Stimulated activated CD8-positive, alpha-beta memory T cell treated with anti-CD3 and anti-CD28 coated beads, Interleukin-7, amount 100 ng/mL, for 1 hour (primary cell): ENCODE data around the gene KLHL11.

Experiments
- DNase-seq, 2 donors: peaks; one replicate each; pipeline ENCODE4 v3.0.0-alpha.2; 2020; ENCODE audit warnings: low read depth in 2 of 2

Gene KLHL11, protein sequence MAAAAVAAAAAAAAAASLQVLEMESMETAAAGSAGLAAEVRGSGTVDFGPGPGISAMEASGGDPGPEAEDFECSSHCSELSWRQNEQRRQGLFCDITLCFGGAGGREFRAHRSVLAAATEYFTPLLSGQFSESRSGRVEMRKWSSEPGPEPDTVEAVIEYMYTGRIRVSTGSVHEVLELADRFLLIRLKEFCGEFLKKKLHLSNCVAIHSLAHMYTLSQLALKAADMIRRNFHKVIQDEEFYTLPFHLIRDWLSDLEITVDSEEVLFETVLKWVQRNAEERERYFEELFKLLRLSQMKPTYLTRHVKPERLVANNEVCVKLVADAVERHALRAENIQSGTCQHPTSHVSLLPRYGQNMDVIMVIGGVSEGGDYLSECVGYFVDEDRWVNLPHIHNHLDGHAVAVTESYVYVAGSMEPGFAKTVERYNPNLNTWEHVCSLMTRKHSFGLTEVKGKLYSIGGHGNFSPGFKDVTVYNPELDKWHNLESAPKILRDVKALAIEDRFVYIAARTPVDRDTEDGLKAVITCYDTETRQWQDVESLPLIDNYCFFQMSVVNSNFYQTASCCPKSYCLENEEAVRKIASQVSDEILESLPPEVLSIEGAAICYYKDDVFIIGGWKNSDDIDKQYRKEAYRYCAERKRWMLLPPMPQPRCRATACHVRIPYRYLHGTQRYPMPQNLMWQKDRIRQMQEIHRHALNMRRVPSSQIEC

GRCh38 chr17:41864836-41865595 lies at the start of gene KLHL11:
KLHL11 (minus strand) TSS chr17:41865423; CDS start chr17:41865370, 53 bp downstream.
- DNase-seq: peak; percentile 72 to 75

GRCh38 chr17:41915020-41915419 lies 49.8 kb upstream of the KLHL11 start:
- no peak for DNase-seq

DNA sequence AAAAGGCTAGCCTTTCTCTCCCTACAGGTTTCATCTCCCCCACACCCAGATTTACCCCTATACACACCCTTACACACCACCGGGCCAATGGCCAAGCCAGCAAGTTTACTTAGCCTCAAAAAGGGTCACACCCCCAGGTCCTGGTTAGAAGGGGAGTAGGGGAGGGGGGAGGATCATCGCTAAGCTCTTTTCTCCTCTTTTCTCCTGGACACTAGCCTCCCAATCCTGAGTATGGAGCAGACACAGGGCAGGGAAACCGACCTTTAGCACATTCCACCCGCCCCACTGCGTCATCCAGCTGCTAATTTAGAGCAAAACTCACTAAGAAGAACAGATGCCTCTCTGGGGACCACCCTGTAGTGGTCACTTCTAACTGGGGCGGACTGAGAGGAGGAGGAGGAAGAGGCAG lies 49.1 kb upstream of the KLHL11 start:
- no peak for DNase-seq

GRCh38 chr17:41913798-41914197 lies 48.6 kb upstream of the KLHL11 start:
- DNase-seq: no peak

DNA sequence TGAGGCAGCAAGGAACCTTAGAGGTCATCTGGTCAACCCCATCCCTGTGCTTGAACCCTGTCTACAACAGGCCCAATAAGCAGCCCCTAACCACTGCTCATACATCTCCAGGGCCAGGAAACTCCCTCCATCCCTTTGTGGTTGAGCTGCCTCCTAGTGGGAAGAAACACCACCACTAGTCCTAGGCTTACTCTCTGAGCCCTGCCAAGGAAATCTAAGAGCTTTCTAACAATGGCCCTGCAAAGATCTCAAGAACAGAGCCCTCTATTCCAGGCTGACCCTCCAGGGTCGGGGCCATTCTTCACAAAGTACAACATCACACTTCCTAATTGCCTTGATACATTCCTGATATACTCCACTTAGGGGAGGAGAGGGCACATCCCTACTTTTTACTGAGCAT lies 47.7 kb upstream of the KLHL11 start:
- DNase-seq: no peak

GRCh38 chr17:41910701-41911391 lies 45.6 kb upstream of the KLHL11 start:
- DNase-seq: no peak

- no peak for DNase-seq
Observed at GRCh38 chr17:41909088-41909487, 43.9 kb upstream of the KLHL11 start.

DNA sequence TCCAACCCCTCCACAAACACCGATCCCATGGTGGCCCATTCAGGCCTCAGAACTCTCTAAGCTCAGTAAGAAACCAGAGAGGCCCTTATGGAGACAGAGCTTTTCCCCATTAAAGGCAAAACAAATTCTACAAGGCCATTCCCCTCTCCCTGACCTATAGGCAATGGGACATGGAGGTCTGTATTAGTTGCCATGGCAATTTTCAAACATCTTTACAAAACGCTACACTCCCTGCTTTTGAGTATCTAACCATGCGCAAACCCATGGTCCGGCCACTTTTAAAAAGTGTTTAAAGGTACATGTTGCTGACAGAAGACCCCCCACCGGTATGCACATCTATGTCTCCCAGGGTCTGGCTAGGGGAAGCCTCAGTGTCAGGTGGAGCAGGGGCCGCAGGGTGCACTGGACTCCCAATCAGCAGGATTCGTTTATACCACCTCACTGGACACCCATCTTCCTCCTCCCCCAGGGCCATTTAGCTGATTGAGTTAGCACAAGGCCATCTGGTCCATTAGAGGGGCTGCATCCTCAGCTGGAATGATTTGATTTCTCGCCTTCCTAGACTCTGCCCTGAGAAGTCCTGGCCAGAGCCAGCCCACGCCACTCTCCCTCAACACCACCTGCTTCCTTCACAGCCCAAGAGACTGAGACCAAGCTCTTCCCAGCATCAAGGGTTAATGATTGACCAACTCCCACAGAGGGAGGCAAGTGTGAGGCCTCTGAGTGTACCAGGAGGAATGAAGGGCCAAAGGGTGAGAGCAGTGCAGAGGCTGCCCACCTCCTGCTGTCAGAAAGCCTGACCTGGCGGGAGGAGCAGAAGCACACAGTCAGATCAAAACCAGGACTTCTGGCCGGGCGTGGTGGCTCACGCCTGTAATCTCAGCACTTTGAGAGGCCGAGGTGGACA lies 42.7 kb upstream of the KLHL11 start:
- no peak for DNase-seq

DNA sequence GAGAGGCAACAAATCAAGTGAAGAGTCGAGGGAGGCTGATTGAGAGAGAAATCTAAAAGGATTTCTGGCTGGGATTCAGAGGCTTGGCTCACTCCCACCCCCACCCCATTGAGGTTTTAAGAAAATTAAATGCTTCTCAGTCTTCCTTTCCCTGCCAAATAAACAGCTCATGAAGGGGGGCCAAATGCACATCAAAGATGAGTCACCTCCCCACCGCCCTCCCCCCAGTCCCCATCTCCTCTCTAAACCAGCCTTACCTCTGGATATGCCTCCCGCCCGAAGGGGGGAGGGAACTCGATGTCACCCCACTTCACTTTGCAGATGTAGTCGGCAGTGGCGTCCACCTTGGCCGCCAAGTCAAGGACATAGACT lies 41.9 kb upstream of the KLHL11 start:
- no peak for DNase-seq

DNA sequence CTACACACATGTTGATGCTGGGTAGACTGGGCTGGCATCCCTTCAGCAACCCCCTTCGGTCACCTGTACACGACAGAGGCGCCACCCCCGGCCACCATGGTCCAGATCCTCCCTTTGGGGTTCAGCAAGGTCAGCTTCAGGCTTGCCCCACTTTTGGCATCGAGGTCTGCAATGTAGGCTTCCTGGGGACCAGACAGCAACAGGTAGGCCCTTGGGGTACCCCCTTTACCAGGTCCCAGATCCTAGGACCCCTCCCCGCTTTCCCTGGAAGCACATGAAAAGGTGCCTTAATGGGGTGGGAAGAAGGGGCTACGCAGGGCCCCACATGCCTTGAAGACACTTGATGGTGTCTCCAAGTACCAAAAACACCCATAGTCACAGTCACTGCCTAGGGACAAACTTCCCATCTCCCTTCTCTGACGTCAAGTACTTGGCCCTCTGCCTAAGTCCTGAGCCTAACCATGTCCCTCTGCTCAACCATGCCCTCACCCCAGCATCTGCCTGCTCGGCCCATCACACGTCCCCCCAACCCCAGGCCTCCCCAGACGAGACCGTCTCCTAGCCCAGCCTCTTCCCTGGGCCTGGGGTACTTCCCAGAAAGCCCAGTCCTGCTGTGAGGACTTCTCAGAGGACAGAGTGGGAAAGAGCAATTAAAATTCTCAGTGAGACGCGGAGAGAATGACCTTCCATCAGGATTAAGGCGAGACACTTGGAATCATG lies 41.4 kb upstream of the KLHL11 start:
- DNase-seq: no peak

DNA sequence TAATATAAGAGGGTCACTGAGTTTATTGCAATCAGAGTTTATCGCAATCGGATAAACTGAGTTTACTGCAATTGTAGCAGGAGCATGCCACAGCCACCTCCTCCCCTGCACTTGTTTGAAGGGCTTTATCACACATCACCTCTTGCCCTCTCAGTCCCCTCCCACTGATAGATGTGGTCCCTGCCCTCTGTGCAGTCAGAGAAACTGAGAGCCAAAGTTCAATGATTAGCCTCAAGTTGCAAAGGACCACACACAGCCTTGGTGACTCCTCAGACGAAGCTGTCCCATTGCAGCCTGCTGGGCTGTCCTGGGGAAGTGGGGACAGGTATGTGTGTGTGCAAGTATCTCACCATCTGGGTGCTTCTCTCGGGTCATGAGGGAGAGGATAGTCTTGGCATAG lies 39.9 kb upstream of the KLHL11 start:
- no peak for DNase-seq

GRCh38 chr17:41904242-41904841 lies 39.1 kb upstream of the KLHL11 start:
- no peak for DNase-seq

- no peak for DNase-seq
Observed at GRCh38 chr17:41901646-41902045, 36.4 kb upstream of the KLHL11 start.

- no peak for DNase-seq
Observed at GRCh38 chr17:41896726-41897125, 31.5 kb upstream of the KLHL11 start.

DNA sequence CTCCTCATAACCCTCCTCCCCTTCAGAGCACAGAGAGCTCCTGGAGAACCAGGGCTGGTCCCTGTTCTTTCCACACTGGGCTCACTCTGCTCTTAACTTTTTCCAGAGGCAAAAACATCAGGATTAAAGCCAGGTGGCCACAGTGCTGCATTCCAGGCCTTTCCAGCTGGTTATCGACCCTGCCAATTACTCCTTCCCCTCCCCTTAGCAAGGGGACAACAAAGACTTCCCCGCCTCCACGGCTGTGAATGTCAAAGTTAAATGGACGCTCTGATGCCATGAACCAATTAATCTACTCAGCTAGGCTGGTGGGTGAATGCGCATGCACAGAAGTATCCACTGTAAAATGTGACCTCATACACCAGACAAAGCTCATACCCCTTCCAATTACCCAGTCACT lies 30.4 kb upstream of the KLHL11 start:
- no peak for DNase-seq

GRCh38 chr17:41894791-41895331 lies 29.6 kb upstream of the KLHL11 start:
- no peak for DNase-seq

DNA sequence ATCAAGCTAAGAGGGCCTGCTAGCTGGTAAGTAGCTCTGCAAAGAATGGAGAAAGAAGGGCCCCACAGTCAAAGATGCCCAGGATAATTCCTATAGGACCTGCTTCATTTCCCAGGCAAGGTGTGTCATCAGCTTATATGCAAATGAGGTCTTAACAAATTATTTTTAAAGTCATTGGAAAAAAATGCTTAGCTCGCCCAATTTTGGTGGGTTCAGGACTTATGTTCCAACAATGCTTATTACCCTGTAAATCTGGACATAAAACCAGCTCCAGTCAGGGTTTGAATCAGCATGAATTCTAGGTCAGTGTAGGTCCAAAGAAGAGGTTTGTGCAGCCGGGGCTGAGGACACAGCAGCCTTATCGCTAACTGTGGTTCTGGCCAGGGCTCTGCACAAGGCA lies 28.2 kb upstream of the KLHL11 start:
- DNase-seq: no peak

DNA sequence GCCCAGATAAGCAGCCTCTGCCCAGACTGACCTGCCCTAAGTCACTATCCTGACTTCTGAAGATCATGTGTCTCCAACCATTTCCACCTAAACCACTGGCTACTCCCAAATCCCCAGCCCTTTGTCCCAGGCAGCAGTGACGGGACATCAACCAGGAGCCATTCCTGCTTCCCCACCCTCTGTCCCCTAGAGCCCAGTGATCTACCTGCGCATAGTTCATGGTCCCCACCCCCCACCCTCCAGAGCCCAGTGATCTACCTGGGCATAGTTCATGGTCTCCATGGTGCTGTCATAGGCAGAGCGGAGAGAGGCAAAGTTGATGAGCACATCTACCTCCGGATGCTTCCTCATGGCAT lies 26.8 kb upstream of the KLHL11 start:
- no peak for DNase-seq

GRCh38 chr17:41891135-41892020 lies 26.2 kb upstream of the KLHL11 start:
- no peak for DNase-seq
